Panc1 (cell line): ENCODE results near the gene C2CD2. TPM values are rescaled to one million over a fixed set of nuclear protein-coding genes. Genes with fewer than 3 reads are reported as not detected.

Experiments
- ATAC-seq: fragments of 200-7000 bp; cut with Tn5 transposase; 2 replicates; pipeline ENCODE4 v1.9.1; 2020; ENCODE audit warnings: mild to moderate bottlenecking, moderate library complexity
- BruUV-seq: library from RNA; stranded (reverse); fragments of 400-500 nt; replicated peaks from 2 replicates; lab custom pipeline; 2021; lab: Mats Ljungman, UMichigan
- CTCF ChIA-PET: fragments of 300-600 bp; sonication (Branson Sonifier 250); formaldehyde crosslinking; loops from one replicate; lab custom pipeline; 2022; ENCODE audit warnings: antibody characterized with exemption; lab: Charles Lee
- POLR2A ChIA-PET: fragments of 300-600 bp; sonication (Branson Sonifier 250); formaldehyde crosslinking; loops from one replicate; lab custom pipeline; 2022; ENCODE audit warnings: antibody characterized with exemption; lab: Charles Lee
- DNase-seq: peaks from one replicate; pipeline ENCODE4 v3.0.0-alpha.2; 2010; ENCODE audit warnings: low read depth, low spot score
- H3K27ac ChIP-seq: 2 replicates; pipeline ENCODE4 v1.5.1; 2011; ENCODE audit warnings: mild to moderate bottlenecking, low read length, inconsistent platforms
- H3K27me3 ChIP-seq: fragments of 200-500 bp; sonication (Bioruptor generic); 2 replicates; pipeline ENCODE4 v1.6.0; 2014; ENCODE audit warnings: low read length, inconsistent platforms; ENCODE audit not compliant: control insufficient read depth, insufficient read depth
- H3K36me3 ChIP-seq: fragments of 200-500 bp; sonication (Bioruptor generic); 2 replicates; pipeline ENCODE4 v1.5.1; 2014; ENCODE audit warnings: inconsistent platforms, mild to moderate bottlenecking, low read length, moderate library complexity; ENCODE audit not compliant: control insufficient read depth, insufficient read depth
- H3K4me1 ChIP-seq: 2 replicates; pipeline ENCODE4 v1.5.1; 2011; ENCODE audit warnings: inconsistent platforms, mild to moderate bottlenecking, low read length, moderate library complexity; ENCODE audit not compliant: control insufficient read depth, insufficient read depth
- H3K4me3 ChIP-seq, 2 experiments: 2 replicates each; pipeline ENCODE4 v1.5.1; 2011 to 2012; ENCODE audit warnings: low read depth in 2 of 2, low read length in 2 of 2, mild to moderate bottlenecking in 2 of 2, inconsistent platforms in 1 of 2, moderate library complexity in 1 of 2
- H3K9me3 ChIP-seq: fragments of 200-500 bp; sonication (Bioruptor generic); 2 replicates; pipeline ENCODE4 v1.5.1; 2014; ENCODE audit warnings: low read depth, mild to moderate bottlenecking, inconsistent platforms, low read length, moderate library complexity; ENCODE audit not compliant: control insufficient read depth, insufficient read depth
- POLR2AphosphoS5 ChIP-seq: IDR thresholded peaks from 2 replicates; pipeline ENCODE4 v1.6.1; 2012; ENCODE audit warnings: mild to moderate bottlenecking, low read depth, low read length, moderate library complexity
- REST ChIP-seq, 2 experiments: IDR thresholded peaks; 2 replicates each; pipeline ENCODE4 v1.6.1; 2011 to 2012; ENCODE audit warnings: low read depth in 2 of 2, control low read depth in 1 of 2, low read length in 1 of 2, mild to moderate bottlenecking in 1 of 2, moderate library complexity in 1 of 2; ENCODE audit not compliant: insufficient read depth in 1 of 2
- SIN3A ChIP-seq: IDR thresholded peaks from 2 replicates; pipeline ENCODE4 v1.6.1; 2012; ENCODE audit warnings: low read depth, mild to moderate bottlenecking, low read length, moderate library complexity, borderline replicate concordance; ENCODE audit not compliant: insufficient read depth
- TCF7L2 ChIP-seq: IDR thresholded peaks from 2 replicates; pipeline ENCODE4 v1.6.1; 2011; ENCODE audit warnings: mild to moderate bottlenecking, low read depth, low read length, inconsistent platforms
- in situ Hi-C: cut with HindIII; loops from 2 replicates; pipeline ENCODE4 v1.10.0; 2016; ENCODE audit warnings: low sequenced_read_pairs, low pct_unique_long_range_greater_than_20kb
- intact Hi-C: fragments of 100-400 bp; cut with micrococcal nuclease; formaldehyde crosslinking; loops from one replicate; pipeline ENCODE4 v1.10.0; 2022; ENCODE audit not compliant: unreplicated experiment
- total RNA-seq: library from RNA; stranded (reverse); gene quantifications from one replicate; pipeline ENCODE4 v1.2.1, GENCODE V29; 2021; ENCODE audit not compliant: unreplicated experiment
- TF ChIP-seq, protein P1 (sequence below): fragments of 450-650 bp; IDR thresholded peaks from 2 replicates; pipeline ENCODE4 v1.5.1; 2017; ENCODE audit warnings: mild to moderate bottlenecking

C2CD2 gene
- total RNA-seq, 1 experiment from 2014 or later: 14.0 TPM

GRCh38 chr21:41877901-41878830 is 75.7 kb downstream of the C2CD2 start:
- POLR2A ChIA-PET: no interaction called here
- peak overlapping the region; percentile 74 to 76 for H3K4me3 ChIP-seq
- TF ChIP-seq POLR2AphosphoS5: no peak
- no peak for TF ChIP-seq TCF7L2
- TF ChIP-seq, protein P1, sequence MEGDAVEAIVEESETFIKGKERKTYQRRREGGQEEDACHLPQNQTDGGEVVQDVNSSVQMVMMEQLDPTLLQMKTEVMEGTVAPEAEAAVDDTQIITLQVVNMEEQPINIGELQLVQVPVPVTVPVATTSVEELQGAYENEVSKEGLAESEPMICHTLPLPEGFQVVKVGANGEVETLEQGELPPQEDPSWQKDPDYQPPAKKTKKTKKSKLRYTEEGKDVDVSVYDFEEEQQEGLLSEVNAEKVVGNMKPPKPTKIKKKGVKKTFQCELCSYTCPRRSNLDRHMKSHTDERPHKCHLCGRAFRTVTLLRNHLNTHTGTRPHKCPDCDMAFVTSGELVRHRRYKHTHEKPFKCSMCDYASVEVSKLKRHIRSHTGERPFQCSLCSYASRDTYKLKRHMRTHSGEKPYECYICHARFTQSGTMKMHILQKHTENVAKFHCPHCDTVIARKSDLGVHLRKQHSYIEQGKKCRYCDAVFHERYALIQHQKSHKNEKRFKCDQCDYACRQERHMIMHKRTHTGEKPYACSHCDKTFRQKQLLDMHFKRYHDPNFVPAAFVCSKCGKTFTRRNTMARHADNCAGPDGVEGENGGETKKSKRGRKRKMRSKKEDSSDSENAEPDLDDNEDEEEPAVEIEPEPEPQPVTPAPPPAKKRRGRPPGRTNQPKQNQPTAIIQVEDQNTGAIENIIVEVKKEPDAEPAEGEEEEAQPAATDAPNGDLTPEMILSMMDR: no peak
- TF ChIP-seq SIN3A: no peak
- TF ChIP-seq REST (IDR thresholded peaks at IDR 0.05; ENCODE audit: insufficient read depth in 1 of 2, low read depth in 2 of 2, low read length in 1 of 2): no peak
- CTCF ChIA-PET: no interaction called here
- peaks cover 10% of the 10 kb centered on the region for H3K4me1 ChIP-seq
- DNase-seq (no peak), ATAC-seq (peak; percentile 33; the same call in 1 of the 2 replicates)
- no TSS peak for BruUV-seq
- no peaks in the 10 kb centered on the region for H3K9me3 ChIP-seq
- peak overlapping the region; percentile 84 for H3K27ac ChIP-seq
- no peaks in the 10 kb centered on the region for H3K27me3 ChIP-seq
- intact Hi-C loops: no loop called here
- H3K36me3 ChIP-seq: no peaks in the 10 kb centered on the region; the same call in 1 of the 2 replicates
- in situ Hi-C loops: no loop called here

DNA sequence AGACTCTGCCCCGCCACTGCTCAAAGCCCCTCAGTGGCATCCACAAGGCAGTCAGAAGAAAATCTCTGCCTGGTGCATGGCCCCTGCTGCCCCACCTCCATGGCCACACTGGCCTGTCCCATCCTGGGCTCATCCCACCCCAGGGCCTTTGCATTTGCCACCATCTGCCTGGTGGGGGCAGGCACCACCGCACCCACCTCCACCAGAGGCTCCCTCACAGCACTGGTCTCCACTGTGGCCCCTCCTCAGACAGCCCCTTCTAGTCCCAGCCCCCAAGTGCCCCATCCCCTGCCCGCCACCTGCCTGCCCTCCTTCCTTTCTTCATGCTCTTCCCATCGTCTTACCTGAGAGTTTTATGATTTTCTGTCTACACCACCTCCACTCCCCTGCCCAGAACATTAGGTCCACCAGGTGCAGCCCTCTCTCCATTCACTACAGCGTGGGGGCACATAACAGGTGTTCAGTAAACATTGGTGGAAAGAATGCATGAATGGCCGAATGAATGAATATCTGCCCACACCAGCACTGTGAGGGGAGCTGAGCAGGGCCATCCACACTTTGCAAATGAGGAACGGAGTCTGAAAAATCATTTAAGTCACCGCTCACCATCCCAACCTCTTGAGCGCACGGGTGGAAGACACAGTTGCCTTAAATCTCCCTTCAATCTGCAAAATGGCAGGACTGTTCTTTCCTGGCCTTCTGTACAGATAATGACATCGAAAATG is 76.7 kb downstream of the C2CD2 start:
- in situ Hi-C loops: no loop called here
- ChIA-PET CTCF (no interaction called here), POLR2A (no interaction called here)
- no peaks in the 10 kb centered on the region; the same call in 1 of the 2 replicates for H3K36me3 ChIP-seq
- ATAC-seq (no peak), DNase-seq (no peak)
- H3K4me3 ChIP-seq: no peak overlapping the region; a peak in 1 of 4 replicates
- H3K27me3 ChIP-seq: no peaks in the 10 kb centered on the region
- H3K4me1 ChIP-seq: peaks cover 10% of the 10 kb centered on the region
- intact Hi-C loops: no loop called here
- H3K27ac ChIP-seq: peak overlapping the region; percentile 84; the same call in 1 of the 2 replicates
- no peak for TF ChIP-seq TCF7L2
- TF ChIP-seq POLR2AphosphoS5: no peak
- TF ChIP-seq SIN3A: no peak
- no peak for TF ChIP-seq REST (IDR thresholded peaks at IDR 0.05; ENCODE audit: insufficient read depth in 1 of 2, low read depth in 2 of 2, low read length in 1 of 2)
- TF ChIP-seq, protein P1: no peak; the same call in 1 of the 2 replicates
- TSS peak; percentile 76 for BruUV-seq
- no peaks in the 10 kb centered on the region for H3K9me3 ChIP-seq
